SW480 (cell line): ENCODE measurements around the gene IFI6.

Experiments
- DNase-seq: peaks from one replicate; pipeline ENCODE4 v3.0.0-alpha.2; 2016; ENCODE audit warnings: low spot score

Gene IFI6

DNA sequence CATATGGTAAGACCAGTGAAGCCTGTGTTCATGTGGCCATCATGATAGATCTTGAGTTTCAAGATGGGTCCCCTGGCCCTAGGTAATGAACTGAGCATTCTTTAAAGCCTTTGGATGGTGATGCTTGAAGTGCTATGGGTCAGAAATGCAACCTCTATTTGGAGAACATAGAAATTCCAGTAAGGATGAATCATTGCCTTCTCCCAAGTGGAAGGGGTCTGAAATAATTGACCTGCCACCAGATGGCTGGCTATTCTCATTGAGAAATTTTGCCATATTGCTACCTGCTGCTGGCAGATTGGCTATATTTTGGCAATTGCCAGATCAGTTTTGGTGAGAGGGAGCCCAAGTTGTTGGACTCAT lies 739 bp upstream of the IFI6 start:
- DNase-seq: no peak

DNA sequence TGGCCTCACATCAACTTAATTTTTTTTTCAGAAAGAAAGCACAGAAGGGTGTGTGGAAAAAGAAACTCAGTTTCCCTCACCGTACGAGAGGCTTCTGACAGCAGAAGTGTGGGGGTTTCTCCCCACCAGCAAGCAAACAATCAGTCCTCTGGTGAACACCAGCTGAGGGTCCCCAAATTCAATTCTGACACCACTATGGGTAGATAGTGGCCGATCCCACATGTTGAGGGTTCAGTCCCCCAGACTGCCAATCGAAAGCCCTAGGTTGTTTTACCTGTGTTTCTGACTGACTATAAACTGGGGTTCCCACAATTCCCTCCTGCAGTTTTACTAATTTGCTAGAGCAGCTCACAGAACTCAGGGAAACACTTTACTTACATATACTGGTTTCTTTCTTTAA lies 2.1 kb downstream of the IFI6 start:
- DNase-seq: no peak

DNA sequence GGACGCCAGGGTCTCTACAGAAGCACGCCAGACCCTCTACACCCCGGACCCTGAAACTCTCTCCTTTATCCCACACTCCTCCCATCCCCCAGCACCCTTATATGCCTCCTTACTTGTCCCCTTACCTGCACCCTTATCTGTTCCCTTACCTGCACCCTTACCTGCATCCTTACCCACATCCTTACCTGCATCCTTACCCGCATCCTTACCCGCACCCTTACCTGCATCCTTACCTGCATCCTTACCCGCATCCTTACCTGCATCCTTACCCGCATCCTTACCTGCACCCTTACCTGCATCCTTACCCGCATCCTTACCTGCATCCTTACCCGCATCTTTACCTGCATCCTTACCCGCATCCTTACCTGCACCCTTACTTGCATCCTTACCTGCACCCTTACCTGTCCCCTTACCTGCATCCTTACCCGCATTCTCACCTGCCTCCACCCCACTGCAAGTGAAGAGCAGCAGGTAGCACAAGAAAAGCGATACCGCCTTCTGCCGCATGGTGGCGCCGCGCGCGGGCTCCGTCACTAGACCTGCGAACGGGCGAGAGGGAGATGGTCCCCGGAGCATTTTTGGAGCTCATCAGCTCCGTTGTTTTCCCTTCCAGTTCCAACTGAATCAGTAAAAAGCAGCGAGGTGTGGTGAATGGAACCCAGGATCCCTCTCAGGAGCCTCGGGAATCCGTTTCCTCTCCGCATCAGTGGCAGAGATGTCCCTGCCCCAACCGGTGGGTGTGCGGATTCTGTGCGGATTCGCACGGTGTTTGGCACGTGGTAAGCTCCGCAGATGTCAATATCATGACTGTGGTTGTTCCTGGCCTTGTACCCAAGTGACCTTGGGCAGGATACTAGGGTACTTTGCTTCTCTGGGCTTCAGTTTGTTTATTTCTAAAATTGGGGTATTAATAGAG lies 2.9 kb downstream of the IFI6 start:
- peak; percentile 57 for DNase-seq

- no peak for DNase-seq
Measured at GRCh38 chr1:27668121-27668807, 3.7 kb downstream of the IFI6 start.

- no peak for DNase-seq
Measured at GRCh38 chr1:27666791-27667254, 5.2 kb downstream of the IFI6 start.

- DNase-seq: no peak
Measured at GRCh38 chr1:27666294-27666693, 5.7 kb downstream of the IFI6 start.

DNA sequence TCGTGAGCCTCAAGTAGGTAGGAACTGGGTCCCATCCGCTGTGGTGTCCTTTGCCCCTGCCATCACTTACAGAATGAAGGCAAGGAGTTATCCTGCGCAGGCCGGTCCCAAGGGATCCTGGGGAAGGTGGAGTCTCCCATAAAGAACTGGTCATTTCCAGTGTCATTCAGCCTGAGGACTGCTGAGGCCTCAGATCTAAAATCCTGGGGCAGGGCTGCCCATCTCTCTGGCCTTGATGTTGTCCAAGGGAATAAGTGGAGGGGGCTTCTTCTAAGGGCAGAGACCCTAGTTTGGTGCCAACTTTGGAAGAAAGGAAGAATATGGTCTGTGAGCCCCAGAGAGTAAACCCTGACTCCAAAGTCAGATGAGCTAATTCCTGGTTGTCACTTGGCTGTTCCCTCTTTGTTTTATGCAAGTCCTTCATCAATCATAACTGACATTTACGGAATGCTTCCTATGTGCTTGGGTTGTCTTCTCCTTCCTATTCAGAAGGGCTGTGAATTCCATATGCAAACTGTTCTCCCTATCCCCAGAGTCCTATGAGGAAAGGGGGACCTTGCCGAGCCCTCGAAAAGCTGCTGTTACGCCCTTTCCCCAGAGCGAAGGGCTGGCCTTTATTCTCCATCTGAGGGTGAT lies 6.9 kb downstream of the IFI6 start:
- no peak for DNase-seq

- no peak for DNase-seq
Measured at GRCh38 chr1:27664291-27664690, 7.7 kb downstream of the IFI6 start.

GRCh38 chr1:27662707-27663393 lies 9.1 kb downstream of the IFI6 start:
- peak; percentile 69 for DNase-seq

DNA sequence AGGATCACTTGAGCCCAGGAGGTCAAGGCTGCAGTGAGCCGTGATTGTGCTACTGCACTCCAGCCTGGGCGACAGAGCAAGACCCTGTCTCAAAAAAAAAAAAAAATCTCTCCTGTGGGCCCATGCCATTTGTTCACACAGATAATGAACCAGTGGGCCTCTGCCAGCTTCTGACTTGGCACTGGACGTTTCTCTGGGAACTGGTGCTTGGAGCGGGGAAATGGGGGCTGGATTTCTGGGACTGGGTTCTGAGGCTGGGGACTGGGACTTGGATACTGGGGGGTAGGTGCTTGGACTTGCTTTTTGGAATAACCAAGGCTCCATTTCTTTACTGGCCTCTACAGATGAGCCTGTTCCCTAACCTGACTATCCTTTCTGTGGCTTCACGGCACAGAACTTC lies 9.7 kb downstream of the IFI6 start:
- DNase-seq: no peak

DNA sequence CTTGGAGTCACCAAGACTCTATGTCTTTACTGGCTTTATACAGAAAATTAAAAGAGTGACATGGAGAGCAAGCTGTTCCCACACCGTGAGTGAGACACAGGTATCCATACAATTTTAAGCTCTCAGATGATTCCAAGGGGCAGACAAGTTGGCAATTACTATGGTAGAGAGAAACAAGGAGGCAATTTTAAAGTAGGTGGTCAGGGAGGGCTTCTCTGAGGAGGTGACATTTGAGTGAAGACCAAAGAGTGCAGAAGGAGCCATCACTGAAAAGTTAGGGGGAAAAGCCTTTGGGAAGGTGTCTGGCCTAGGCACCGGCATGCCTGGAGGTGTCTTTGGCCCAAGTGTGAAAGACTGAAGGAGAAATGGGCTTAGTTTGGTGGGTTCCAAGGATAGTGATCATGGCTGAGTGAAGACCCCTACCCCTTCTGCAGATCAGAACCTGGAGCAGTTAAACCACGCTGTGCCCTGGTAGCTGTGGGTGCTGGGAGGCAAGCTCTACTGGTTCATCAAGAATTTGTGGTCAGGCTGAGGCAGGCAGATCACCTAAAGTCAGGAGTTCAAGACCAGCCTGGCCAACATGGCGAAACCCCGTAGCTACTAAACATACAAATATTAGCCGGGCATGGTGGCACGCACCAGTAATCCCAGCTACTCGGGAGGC lies 10.4 kb downstream of the IFI6 start:
- no peak for DNase-seq

- no peak for DNase-seq
Measured at GRCh38 chr1:27660300-27660835, 11.6 kb downstream of the IFI6 start.

GRCh38 chr1:27659497-27660299 lies 12.3 kb downstream of the IFI6 start:
- DNase-seq: peak; percentile 81

- no peak for DNase-seq
Measured at GRCh38 chr1:27658951-27659496, 13.0 kb downstream of the IFI6 start.

- DNase-seq: no peak
Measured at GRCh38 chr1:27656157-27656893, 15.7 kb downstream of the IFI6 start.

DNA sequence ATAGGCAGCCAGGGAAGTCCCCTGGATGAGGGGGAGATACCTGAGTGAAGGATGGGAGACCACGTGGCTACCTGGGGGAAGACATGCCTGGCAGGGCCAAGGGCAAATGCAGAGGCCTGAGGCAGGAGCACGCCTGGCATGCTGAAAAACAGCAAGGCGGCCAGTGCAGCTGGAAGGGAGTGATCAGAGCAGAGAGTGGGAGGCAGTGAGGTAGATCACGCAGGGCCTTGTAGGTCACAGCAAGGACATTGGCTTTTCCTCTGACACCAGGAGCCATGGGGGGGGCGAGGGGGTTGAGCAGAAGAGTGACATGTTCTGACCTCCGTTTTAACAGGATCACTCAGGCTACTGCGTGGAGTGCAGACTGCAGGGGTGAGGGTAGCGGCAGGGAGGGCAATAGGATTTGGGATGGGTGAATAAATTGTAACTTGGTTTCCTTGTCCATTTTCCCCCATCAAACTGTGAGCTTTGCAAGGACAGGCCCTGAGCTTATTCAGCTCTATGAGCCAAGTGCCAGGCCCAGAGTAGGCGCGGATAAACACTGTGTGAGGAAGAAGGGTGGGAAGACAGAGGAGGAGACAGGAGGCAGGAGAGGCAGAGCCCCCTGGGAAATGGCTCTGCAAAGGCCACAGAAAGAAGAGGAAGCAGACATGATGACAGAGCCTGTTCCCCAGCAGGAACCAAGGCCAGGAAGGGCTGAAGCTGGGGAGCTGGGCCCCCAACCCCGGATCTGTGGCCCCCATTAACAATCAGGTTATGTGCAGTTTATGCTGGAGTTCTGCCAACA lies 16.6 kb downstream of the IFI6 start:
- DNase-seq: no peak

- DNase-seq: no peak
Measured at GRCh38 chr1:27652111-27652864, 19.7 kb downstream of the IFI6 start.
